Fibroblast of lung (primary cell): ENCODE measurements around the gene SGK1.

ENCODE experiments used
- CTCF ChIP-seq, 2 donors: IDR thresholded peaks in 1 of 2; conservative IDR thresholded peaks in 1 of 2; 1 replicate in 1 of 2; 2 replicates in 1 of 2; pipeline ENCODE4 v1.5.1; 2011 to 2012; ENCODE audit warnings: low read length in 2 of 2, control low read depth in 1 of 2, inconsistent platforms in 1 of 2, low read depth in 1 of 2, mild to moderate bottlenecking in 1 of 2
- EZH2 ChIP-seq: IDR thresholded peaks from 2 replicates; pipeline ENCODE4 v1.5.1; 2012; ENCODE audit warnings: low read length, control low read depth, mild to moderate bottlenecking; ENCODE audit errors: missing control alignments

DNA sequence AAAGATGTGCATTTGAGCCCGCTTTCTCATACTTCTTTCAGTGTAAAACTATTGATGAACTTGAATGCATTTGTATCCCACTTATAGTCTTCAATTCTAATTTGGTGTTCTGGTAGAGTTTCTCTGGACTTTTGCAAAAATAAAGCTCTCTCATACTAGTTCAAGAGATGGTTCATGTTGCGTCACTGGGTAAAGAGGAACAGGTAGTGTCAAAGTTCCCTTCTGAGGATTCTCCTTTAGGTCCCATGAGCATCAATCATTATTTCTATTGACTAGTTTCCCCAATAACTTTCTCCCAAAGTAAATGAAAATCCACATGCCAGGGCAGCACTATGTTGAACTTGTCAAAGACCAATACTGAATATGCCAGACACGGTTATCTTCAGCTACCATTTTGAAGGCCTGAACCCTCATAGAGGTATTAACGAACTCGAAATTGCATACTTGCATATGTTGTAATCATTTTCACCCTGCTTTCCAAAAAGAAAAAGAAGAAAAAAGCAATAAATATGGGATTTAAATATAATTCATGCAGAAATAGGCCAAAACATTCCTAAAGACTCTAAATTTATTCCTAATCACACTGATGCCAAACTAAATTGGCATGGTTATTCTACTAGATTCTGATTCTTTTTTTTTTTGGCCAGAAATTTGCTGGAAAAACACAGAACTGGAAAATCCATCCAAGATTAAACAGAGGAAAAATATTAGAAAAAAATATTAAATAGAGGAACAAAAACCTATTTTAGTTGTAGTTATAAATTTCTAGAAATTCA lies 84.5 kb downstream of the SGK1 start:
- TF ChIP-seq CTCF (conservative IDR thresholded peaks at IDR 0.05 in 1 of 2, IDR thresholded peaks at IDR 0.05 in 1 of 2; ENCODE audit: low read depth in 1 of 2, low read length in 2 of 2) (no peak), EZH2 (no peak)
